ENCODE data around the gene DLAT.

DNA sequence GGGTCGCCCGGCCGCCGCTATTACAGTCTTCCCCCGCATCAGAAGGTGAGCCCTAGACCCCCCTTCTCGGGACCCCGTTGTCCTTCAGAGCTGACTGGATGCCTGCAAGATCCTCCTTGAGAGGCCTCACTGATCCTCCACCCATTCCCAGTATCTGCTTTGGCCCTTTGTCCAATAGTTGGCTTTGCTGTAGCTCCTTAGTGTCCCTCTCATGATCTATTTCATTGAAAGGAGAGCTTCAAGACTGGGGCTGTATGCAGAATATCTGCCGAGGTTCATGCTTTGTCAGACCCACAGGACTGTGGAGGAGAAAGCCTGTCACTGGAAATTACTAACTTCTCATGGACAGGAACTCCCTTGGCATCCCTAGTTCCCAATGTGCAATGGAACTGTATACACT lies 499 bp downstream of the DLAT start:
- TF ChIP-seq, protein P1, sequence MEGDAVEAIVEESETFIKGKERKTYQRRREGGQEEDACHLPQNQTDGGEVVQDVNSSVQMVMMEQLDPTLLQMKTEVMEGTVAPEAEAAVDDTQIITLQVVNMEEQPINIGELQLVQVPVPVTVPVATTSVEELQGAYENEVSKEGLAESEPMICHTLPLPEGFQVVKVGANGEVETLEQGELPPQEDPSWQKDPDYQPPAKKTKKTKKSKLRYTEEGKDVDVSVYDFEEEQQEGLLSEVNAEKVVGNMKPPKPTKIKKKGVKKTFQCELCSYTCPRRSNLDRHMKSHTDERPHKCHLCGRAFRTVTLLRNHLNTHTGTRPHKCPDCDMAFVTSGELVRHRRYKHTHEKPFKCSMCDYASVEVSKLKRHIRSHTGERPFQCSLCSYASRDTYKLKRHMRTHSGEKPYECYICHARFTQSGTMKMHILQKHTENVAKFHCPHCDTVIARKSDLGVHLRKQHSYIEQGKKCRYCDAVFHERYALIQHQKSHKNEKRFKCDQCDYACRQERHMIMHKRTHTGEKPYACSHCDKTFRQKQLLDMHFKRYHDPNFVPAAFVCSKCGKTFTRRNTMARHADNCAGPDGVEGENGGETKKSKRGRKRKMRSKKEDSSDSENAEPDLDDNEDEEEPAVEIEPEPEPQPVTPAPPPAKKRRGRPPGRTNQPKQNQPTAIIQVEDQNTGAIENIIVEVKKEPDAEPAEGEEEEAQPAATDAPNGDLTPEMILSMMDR (conservative IDR thresholded peaks at IDR 0.05; ENCODE audit: low read length): no peak
- no peak for TF ChIP-seq EZH2phosphoT487 (IDR thresholded peaks at IDR 0.05; ENCODE audit: borderline replicate concordance)

Data from Loucy (cell line).